ENCODE data around the gene LONP1. TPM values are rescaled to one million over a fixed set of nuclear protein-coding genes. Genes with fewer than 3 reads are reported as not detected.
"Not testable (repeated sequence)": the region's sequence is repeated elsewhere in the genome, so short reads cannot be mapped to it uniquely, and the experiment has no call there.

LONP1 gene
- total RNA-seq, 4 donors from 2014 or later: 49.8 to 75.9 (median 54.0) TPM

DNA sequence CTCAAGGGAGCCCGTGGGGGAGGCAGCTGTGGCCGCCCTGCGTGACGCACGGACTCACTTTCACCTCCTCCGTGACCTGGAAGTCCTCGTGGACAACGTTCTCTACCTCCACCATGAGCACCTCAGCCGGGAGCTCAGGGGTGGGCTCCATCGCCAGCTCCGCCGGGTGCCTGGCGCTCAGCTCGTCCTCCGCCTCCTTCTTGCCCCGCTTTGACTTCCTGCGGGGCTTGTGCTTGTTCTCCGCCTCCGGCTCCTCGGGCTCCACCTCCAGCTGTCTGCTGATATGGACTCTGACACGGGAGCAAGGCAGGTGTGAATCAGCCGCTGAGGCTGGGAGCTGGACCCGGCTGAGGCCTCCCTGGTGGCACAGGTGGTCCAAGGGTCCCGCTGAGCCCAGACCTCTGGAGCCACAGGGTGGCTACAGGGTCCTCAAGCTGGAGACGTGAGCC, 8.2 kb downstream of the LONP1 start:
- no peak for DNase-seq (ENCODE audit: low spot score)

DNA sequence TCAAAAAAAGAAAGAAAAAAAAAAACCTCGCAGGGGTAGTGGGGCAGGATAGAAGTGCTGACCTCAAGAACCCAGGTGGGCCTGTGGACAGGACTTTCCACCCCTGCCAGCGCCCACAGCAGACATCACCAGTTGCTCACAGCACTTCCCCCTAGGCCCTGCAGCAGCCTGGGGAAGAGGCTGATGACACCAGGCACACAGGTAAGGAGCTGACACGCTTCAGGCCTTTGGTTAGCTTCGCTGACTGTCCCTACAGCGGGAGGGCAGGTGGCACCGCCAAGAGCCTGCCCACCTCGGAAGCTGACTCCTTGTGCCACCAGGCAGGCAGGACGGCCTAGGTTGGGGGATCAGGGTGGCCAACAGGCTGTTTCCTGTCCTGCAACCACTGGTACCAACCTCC, 8.9 kb downstream of the LONP1 start:
- DNase-seq (ENCODE audit: low spot score): no peak
- ATAC-seq (ENCODE audit: low FRiP score): no peak
- TF ChIP-seq, protein P1, sequence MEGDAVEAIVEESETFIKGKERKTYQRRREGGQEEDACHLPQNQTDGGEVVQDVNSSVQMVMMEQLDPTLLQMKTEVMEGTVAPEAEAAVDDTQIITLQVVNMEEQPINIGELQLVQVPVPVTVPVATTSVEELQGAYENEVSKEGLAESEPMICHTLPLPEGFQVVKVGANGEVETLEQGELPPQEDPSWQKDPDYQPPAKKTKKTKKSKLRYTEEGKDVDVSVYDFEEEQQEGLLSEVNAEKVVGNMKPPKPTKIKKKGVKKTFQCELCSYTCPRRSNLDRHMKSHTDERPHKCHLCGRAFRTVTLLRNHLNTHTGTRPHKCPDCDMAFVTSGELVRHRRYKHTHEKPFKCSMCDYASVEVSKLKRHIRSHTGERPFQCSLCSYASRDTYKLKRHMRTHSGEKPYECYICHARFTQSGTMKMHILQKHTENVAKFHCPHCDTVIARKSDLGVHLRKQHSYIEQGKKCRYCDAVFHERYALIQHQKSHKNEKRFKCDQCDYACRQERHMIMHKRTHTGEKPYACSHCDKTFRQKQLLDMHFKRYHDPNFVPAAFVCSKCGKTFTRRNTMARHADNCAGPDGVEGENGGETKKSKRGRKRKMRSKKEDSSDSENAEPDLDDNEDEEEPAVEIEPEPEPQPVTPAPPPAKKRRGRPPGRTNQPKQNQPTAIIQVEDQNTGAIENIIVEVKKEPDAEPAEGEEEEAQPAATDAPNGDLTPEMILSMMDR (IDR thresholded peaks at IDR 0.05): no peak

More for the DNA sequence above, 8.2 kb downstream of the LONP1 start:
- ATAC-seq (ENCODE audit: low FRiP score): no peak
- TF ChIP-seq, protein P1 (IDR thresholded peaks at IDR 0.05): no peak

DNA sequence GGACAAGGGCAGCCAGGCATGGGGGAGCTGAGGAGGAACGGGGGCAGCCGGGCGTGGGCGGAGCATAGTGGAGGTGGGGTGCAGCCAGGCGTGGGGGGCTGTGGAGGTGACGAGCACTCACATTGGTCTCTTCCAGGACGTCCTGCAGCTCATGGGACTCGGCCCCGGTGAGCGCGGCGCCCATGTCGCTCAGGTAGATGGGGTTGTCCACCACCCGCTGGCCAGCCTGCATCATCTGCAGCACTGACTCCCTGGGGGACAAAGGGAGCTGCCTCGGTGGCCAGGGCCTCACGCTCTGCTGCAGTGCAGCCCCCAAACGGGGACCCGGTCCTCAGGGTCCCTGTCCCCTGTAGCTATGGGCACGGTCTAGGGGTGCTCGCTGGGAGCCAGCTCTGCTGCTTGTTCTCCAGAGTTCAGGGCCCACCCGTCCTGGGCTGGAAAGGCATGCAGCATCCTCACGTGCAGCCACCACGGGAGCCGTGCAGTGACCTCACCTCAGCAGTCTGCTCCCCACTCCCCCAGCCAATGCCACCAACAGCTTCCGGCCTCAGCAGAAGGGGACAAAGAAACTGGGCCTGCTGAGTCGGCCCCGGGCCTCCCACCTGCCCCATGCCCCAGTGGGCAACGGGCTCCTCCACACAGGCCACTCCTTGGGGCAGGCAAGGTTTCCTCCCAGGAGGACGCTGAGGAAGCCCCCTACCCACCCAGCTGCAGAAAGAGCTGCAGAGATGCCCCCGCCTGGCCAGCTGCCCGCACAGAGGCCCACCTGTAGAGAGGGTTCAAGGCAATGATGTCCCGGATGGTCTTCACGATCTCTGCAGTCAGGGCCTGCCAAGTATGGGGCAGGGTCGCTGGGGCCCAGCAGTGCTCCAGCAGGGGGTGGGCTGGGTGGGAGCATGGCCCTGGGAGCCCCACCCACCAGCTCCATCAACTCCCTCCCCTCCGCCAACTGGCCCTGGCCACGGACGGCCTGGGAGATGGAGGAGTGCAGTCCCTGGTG, 12.1 kb downstream of the LONP1 start:
- no peak for ATAC-seq (ENCODE audit: low FRiP score)
- DNase-seq (ENCODE audit: low spot score): no peak

DNA sequence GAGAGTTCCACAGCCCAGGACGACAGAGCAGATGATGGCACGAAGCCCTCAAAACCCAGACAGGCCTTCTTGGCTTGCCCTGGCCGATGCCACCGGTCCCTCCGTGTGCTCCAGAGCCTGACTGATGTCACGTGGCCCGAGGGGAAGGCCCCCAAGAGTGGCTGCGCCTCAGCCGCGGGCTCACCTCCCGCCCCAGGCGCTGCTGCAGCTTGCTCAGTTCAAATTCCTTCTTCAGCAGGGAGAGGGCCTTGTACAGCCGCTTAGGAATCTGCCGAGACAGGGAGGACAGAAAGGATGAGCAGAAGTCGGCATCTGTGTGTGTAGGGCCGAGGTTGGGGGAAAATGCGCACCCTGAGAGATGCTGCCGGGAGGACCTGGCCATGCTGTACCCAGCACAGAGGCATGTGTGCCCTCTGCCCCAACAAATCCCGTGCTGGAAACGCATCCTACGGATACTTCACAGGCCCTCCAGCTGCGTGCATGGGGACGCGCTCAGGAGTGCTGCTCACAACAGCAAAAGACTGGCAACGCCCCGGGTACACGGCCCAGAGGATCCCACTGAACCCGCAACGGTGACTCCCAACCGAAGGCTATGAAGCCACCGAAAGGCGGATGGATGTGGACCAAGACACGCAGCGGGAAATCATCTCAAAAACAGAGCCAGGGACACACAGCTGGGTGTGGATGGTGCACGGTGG, 12.9 kb downstream of the LONP1 start:
- TF ChIP-seq, protein P1 (IDR thresholded peaks at IDR 0.05): no peak
- no peak for ATAC-seq (ENCODE audit: low FRiP score)
- DNase-seq (ENCODE audit: low spot score): no peak

More for the DNA sequence above, 12.1 kb downstream of the LONP1 start:
- TF ChIP-seq, protein P1 (IDR thresholded peaks at IDR 0.05): no peak

DNA sequence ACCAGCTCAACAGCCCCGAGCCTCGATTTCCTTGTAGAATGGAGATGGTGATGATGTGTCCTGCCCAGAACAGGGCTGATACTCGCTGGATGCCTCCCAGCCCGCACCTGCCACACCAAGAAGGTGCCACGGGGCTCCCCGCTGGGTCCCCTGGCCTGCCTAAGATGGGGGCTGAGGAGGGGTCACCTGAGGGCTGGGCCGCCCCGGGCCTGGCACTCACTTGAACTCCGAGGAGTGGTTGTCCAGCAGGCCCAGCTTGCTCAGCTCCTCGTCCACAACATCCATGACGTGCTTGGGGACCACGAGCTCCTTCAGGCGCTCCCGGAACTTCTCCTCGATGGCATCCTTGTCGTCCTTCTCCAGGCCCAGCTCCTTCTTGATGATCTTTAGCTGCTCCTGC, 14.4 kb downstream of the LONP1 start:
- TF ChIP-seq, protein P1 (IDR thresholded peaks at IDR 0.05): no peak
- DNase-seq (ENCODE audit: low spot score) (no peak), ATAC-seq (ENCODE audit: low FRiP score) (no peak)

DNA sequence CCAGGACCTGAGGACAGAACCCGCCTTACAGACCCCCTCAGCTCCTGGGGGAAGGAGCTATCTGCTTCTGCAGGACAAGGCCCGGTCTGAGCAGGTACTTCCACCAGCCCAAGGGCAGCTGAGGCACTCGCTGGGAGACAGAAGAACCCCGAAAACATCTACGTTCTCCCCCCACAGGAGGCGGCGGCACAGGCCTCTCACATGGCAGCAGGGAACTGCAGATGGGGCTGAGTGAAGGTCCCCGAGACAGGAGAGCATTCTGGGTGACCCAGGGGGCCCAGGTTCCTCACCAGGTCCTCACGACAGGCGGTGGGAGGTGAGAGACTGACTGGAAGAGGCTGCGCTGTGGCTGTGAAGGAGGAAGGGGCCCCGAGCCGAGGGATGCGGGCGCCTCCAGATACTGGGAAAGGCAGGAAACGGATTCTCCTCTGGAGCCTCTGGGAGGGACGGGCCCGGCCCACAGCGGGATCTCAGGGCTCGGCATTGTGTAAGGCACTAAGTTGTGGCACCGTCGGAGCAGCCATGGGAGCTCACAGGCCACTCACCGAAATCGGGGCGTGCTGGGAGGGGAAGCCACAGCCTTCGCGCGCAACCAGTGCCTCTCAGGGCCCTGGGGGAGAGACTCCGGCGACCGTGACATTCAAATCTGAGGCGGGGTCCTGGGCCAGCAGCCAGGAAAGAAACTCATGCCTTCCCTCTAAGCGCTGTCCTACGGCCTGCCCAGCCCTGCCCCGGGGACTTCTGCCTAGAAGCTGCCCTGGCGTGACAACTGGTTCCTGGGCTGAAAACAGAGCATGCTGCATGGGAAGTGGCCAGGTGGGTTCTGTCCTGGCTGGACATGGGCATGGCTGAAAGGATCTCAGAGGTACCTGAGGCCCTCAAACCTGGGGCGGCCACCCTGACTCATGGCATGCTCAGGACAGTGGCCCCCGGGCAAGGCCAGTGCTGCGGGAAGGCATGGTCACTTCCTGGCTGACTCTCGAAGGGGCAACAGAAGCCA, 15.8 kb downstream of the LONP1 start:
- TF ChIP-seq, protein P1 (IDR thresholded peaks at IDR 0.05): no peak
- DNase-seq (ENCODE audit: low spot score) (no peak), ATAC-seq (ENCODE audit: low FRiP score) (no peak)

DNA sequence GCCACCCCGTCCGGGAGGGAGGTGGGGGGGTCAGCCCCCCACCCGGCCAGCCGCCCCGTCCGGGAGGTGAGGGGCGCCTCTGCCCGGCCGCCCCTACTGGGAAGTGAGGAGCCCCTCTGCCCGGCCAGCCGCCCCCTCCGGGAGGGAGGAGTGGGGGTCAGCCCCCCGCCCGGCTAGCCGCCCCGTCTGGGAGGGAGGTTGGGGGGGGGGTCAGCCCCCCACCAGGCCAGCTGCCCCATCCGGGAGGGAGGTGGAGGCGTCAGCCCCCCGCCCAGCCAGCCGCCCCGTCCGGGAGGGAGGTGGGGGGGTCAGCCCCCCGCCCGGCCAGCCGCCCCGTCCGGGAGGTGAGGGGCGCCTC, 17.9 kb downstream of the LONP1 start:
- DNase-seq (ENCODE audit: low spot score); ATAC-seq (ENCODE audit: low FRiP score): not testable (repeated sequence)
